Neural progenitor cell (in vitro differentiated cells): Measurements from ENCODE around the gene CTNNBL1. TPM values are rescaled to one million over a fixed set of nuclear protein-coding genes. Genes with fewer than 3 reads are reported as not detected.

Experiments used
- DNase-seq: peaks from one replicate; pipeline ENCODE4 v3.0.0-alpha.2; 2016; ENCODE audit warnings: low spot score
- H2AFZ ChIP-seq: fragments of 200-600 bp; sonication (generic); replicated peaks from 2 replicates; pipeline ENCODE4 v1.6.1; 2016; ENCODE audit warnings: antibody characterized with exemption
- H3F3A ChIP-seq: fragments of 200-600 bp; sonication (generic); 2 replicates; pipeline ENCODE4 v1.6.1; 2016; ENCODE audit warnings: antibody characterized with exemption, low read depth
- H3K27ac ChIP-seq: fragments of 200-600 bp; sonication (generic); 2 replicates; pipeline ENCODE4 v1.5.1; 2016; ENCODE audit warnings: mild to moderate bottlenecking
- H3K27me3 ChIP-seq: fragments of 200-600 bp; sonication (generic); 2 replicates; pipeline ENCODE4 v1.6.1; 2016; ENCODE audit warnings: mild to moderate bottlenecking, moderate library complexity
- H3K36me3 ChIP-seq: fragments of 200-600 bp; sonication (generic); 2 replicates; pipeline ENCODE4 v1.5.1; 2016
- H3K4me1 ChIP-seq: fragments of 200-600 bp; sonication (generic); 2 replicates; pipeline ENCODE4 v1.6.1; 2016; ENCODE audit warnings: mixed run types
- H3K4me2 ChIP-seq: fragments of 200-600 bp; sonication (generic); 2 replicates; pipeline ENCODE4 v1.6.1; 2016
- H3K4me3 ChIP-seq: fragments of 200-600 bp; sonication (generic); 2 replicates; pipeline ENCODE4 v1.5.1; 2016
- H3K79me2 ChIP-seq: fragments of 200-600 bp; sonication (generic); 2 replicates; pipeline ENCODE4 v1.6.1; 2016; ENCODE audit warnings: low read depth
- H3K9ac ChIP-seq: fragments of 200-600 bp; sonication (generic); 2 replicates; pipeline ENCODE4 v1.6.1; 2016
- H3K9me3 ChIP-seq: fragments of 200-600 bp; sonication (generic); 2 replicates; pipeline ENCODE4 v1.5.1; 2016; ENCODE audit warnings: low read depth
- H4K20me1 ChIP-seq: fragments of 200-600 bp; sonication (generic); 2 replicates; pipeline ENCODE4 v1.6.1; 2016; ENCODE audit warnings: low read depth
- H3K27ac Mint-ChIP-seq: 3 replicates; pipeline ENCODE4 v1.8.0; 2021; ENCODE audit warnings: mixed read lengths
- H3K27me3 Mint-ChIP-seq: 2 replicates; pipeline ENCODE4 v1.8.0; 2022; ENCODE audit warnings: low read depth, mild to moderate bottlenecking, inconsistent platforms, moderate library complexity, mixed read lengths; ENCODE audit not compliant: insufficient read depth
- H3K36me3 Mint-ChIP-seq: 3 replicates; pipeline ENCODE4 v1.8.0; 2021; ENCODE audit warnings: mixed read lengths
- H3K4me1 Mint-ChIP-seq: 3 replicates; pipeline ENCODE4 v1.8.0; 2021; ENCODE audit warnings: mixed read lengths
- H3K4me3 Mint-ChIP-seq: 3 replicates; pipeline ENCODE4 v1.8.0; 2021; ENCODE audit warnings: mild to moderate bottlenecking, moderate library complexity, mixed read lengths
- H3K9me3 Mint-ChIP-seq: 3 replicates; pipeline ENCODE4 v1.8.0; 2020; ENCODE audit warnings: mixed read lengths
- EZH2 ChIP-seq: fragments of 200-600 bp; sonication (generic); IDR thresholded peaks from 2 replicates; pipeline ENCODE4 v1.6.1; 2017; ENCODE audit warnings: antibody characterized with exemption, mild to moderate bottlenecking, moderate library complexity
- EZH2phosphoT487 ChIP-seq: fragments of 200-600 bp; sonication (generic); IDR thresholded peaks from 2 replicates; pipeline ENCODE4 v1.6.1; 2017; ENCODE audit warnings: antibody characterized with exemption
- total RNA-seq: library from RNA; depleted of rRNA; stranded (reverse); fragments of >200 nt; gene quantifications from 2 replicates; pipeline ENCODE4 v1.2.3, GENCODE V29; 2015; ENCODE audit warnings: low replicate concordance
- TF ChIP-seq, protein P1 (sequence below): fragments of 200-600 bp; sonication (generic); IDR thresholded peaks from 2 replicates; pipeline ENCODE4 v1.5.1; 2017; ENCODE audit warnings: antibody characterized with exemption, mild to moderate bottlenecking

Gene CTNNBL1
- total RNA-seq, 1 donor from 2014 or later, result 54.5 TPM

GRCh38 chr20:37837924-37838323, 144.1 kb downstream of the CTNNBL1 start:
- peaks cover 64% of the 10 kb centered on the region for H3K4me1 ChIP-seq
- H2AFZ ChIP-seq, result no peak overlapping the region
- Mint-ChIP-seq H3K27ac (no peak overlapping the region), H3K9me3 (no peaks in the 10 kb centered on the region), H3K27me3 (peaks cover 2% of the 10 kb centered on the region), H3K4me1 (peaks cover 52% of the 10 kb centered on the region), H3K36me3 (peaks cover 6% of the 10 kb centered on the region), H3K4me3 (no peak overlapping the region)
- H3K27ac ChIP-seq, result peak overlapping the region; percentile 8
- H3K36me3 ChIP-seq, result no peaks in the 10 kb centered on the region
- H3K79me2 ChIP-seq, result no peaks in the 10 kb centered on the region
- no peak overlapping the region for H3K4me3 ChIP-seq
- H3K9me3 ChIP-seq, result no peaks in the 10 kb centered on the region
- no peaks in the 10 kb centered on the region for H3K27me3 ChIP-seq
- no peak overlapping the region for H3K9ac ChIP-seq
- peak overlapping the region; percentile 28 for H3K4me2 ChIP-seq
- no peaks in the 10 kb centered on the region for H4K20me1 ChIP-seq
- peaks cover 31% of the 10 kb centered on the region for H3F3A ChIP-seq
- DNase-seq, result peak; percentile 75
- TF ChIP-seq EZH2, result no peak
- no peak for TF ChIP-seq EZH2phosphoT487

- H3K27me3 ChIP-seq, result no peaks in the 10 kb centered on the region
- no peaks in the 10 kb centered on the region for H4K20me1 ChIP-seq
- no peak overlapping the region for H3K27ac Mint-ChIP-seq
- H3K79me2 ChIP-seq, result no peaks in the 10 kb centered on the region
- no peak overlapping the region for H3K4me3 ChIP-seq
- no peak overlapping the region for H3K9ac ChIP-seq
- H3K36me3 ChIP-seq, result no peaks in the 10 kb centered on the region
- H3K4me1 ChIP-seq, result peaks cover 58% of the 10 kb centered on the region
- H3K4me2 ChIP-seq, result no peak overlapping the region
- peaks cover 2% of the 10 kb centered on the region for H3K27me3 Mint-ChIP-seq
- peaks cover 12% of the 10 kb centered on the region for H3K36me3 Mint-ChIP-seq
- H3K9me3 ChIP-seq, result no peaks in the 10 kb centered on the region
- H3F3A ChIP-seq, result peaks cover 34% of the 10 kb centered on the region
- H3K27ac ChIP-seq, result no peak overlapping the region
- TF ChIP-seq EZH2 (no peak), EZH2phosphoT487 (no peak)
- TF ChIP-seq, protein P1, sequence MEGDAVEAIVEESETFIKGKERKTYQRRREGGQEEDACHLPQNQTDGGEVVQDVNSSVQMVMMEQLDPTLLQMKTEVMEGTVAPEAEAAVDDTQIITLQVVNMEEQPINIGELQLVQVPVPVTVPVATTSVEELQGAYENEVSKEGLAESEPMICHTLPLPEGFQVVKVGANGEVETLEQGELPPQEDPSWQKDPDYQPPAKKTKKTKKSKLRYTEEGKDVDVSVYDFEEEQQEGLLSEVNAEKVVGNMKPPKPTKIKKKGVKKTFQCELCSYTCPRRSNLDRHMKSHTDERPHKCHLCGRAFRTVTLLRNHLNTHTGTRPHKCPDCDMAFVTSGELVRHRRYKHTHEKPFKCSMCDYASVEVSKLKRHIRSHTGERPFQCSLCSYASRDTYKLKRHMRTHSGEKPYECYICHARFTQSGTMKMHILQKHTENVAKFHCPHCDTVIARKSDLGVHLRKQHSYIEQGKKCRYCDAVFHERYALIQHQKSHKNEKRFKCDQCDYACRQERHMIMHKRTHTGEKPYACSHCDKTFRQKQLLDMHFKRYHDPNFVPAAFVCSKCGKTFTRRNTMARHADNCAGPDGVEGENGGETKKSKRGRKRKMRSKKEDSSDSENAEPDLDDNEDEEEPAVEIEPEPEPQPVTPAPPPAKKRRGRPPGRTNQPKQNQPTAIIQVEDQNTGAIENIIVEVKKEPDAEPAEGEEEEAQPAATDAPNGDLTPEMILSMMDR, result no peak
- no peak overlapping the region for H2AFZ ChIP-seq
- peaks cover 49% of the 10 kb centered on the region for H3K4me1 Mint-ChIP-seq
- no peak overlapping the region for H3K4me3 Mint-ChIP-seq
- no peaks in the 10 kb centered on the region for H3K9me3 Mint-ChIP-seq
- no peak for DNase-seq
Observed at GRCh38 chr20:37838769-37839431, 145.1 kb downstream of the CTNNBL1 start.

DNA sequence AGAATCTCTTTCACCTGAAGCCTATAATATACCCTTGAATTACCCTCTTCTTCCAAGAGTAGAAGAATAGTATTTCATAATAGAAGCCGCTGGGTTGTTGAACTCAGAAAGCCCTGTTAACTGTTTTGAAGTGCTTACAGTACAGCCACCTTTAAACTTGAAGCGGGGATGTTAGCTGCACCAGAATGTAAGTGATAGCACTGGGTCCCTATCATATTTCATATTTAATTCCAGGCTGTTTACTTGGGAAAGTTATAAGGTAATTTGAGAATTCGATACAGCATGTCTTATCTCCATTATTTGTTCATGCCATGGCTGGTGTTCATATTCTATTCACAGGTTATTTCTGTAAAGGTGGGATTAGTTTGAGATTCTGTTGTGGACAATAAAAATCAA, 145.6 kb downstream of the CTNNBL1 start:
- Histone ChIP-seq H3K27me3 (no peaks in the 10 kb centered on the region), H3K9me3 (no peaks in the 10 kb centered on the region), H3F3A (peaks cover 34% of the 10 kb centered on the region), H3K4me1 (peaks cover 58% of the 10 kb centered on the region), H2AFZ (no peak overlapping the region), H3K4me2 (no peak overlapping the region), H3K4me3 (no peak overlapping the region), H4K20me1 (no peaks in the 10 kb centered on the region), H3K79me2 (no peaks in the 10 kb centered on the region), H3K27ac (no peak overlapping the region), H3K9ac (no peak overlapping the region), H3K36me3 (no peaks in the 10 kb centered on the region)
- TF ChIP-seq, protein P1, result no peak
- TF ChIP-seq EZH2phosphoT487 (no peak), EZH2 (no peak)
- no peak overlapping the region for H3K4me3 Mint-ChIP-seq
- peaks cover 49% of the 10 kb centered on the region for H3K4me1 Mint-ChIP-seq
- H3K9me3 Mint-ChIP-seq, result no peaks in the 10 kb centered on the region
- DNase-seq, result no peak
- H3K36me3 Mint-ChIP-seq, result peaks cover 12% of the 10 kb centered on the region
- peaks cover 2% of the 10 kb centered on the region for H3K27me3 Mint-ChIP-seq
- no peak overlapping the region for H3K27ac Mint-ChIP-seq

- H3K27ac Mint-ChIP-seq, result no peak overlapping the region
- H3K36me3 Mint-ChIP-seq, result peaks cover 12% of the 10 kb centered on the region
Observed at GRCh38 chr20:37839955-37840354, 146.1 kb downstream of the CTNNBL1 start.

More at GRCh38 chr20:37839955-37840354, 146.1 kb downstream of the CTNNBL1 start:
- Histone ChIP-seq H3K4me2 (no peak overlapping the region), H3K9ac (no peak overlapping the region), H3K36me3 (no peaks in the 10 kb centered on the region), H2AFZ (no peak overlapping the region), H4K20me1 (no peaks in the 10 kb centered on the region), H3K27ac (no peak overlapping the region), H3K9me3 (no peaks in the 10 kb centered on the region), H3K27me3 (no peaks in the 10 kb centered on the region), H3K79me2 (no peaks in the 10 kb centered on the region), H3K4me3 (no peak overlapping the region), H3F3A (peaks cover 34% of the 10 kb centered on the region), H3K4me1 (peaks cover 59% of the 10 kb centered on the region)
- Mint-ChIP-seq H3K4me1 (peaks cover 50% of the 10 kb centered on the region), H3K27me3 (peaks cover 2% of the 10 kb centered on the region), H3K4me3 (no peak overlapping the region), H3K9me3 (no peaks in the 10 kb centered on the region)
- TF ChIP-seq, protein P1, result no peak
- no peak for TF ChIP-seq EZH2phosphoT487
- no peak for TF ChIP-seq EZH2
- DNase-seq, result no peak
